ENCODE measurements around the gene HMG20A. TPM values are rescaled to one million over a fixed set of nuclear protein-coding genes. Genes with fewer than 3 reads are reported as not detected.

HMG20A gene
- total and polyA plus RNA-seq, 8 donors, result 7.8 to 20.5 (median 12.9) TPM

GRCh38 chr15:77426871-77427270, 6.2 kb downstream of the HMG20A start:
- no peak overlapping the region for H3K27ac ChIP-seq
- H3K4me3 ChIP-seq, result no peak overlapping the region
- DNase-seq (no peak), FAIRE-seq (no peak), ATAC-seq (no peak)
- peaks cover 0 to 30% (median 19%) of the 10 kb centered on the region in 3 donors for H3K4me1 ChIP-seq
- H3K9me3 ChIP-seq, result no peaks in the 10 kb centered on the region
- no peaks in the 10 kb centered on the region for H3K36me3 ChIP-seq
- TF ChIP-seq CTCF (IDR thresholded peaks at IDR 0.05), result no peak
- no peaks in the 10 kb centered on the region for H3K27me3 ChIP-seq
- WGBS, 2 donors, result 95 to 96% methylated on average over 1 of the region's 1 CpG
- intact Hi-C loops (cut with DNase I), result loop anchor here in 1 of 3 donors (10.0 kb wide), 1 partner anchor 68 kb away; no protein-coding TSS in a partner anchor

GRCh38 chr15:77430213-77430612, 9.5 kb downstream of the HMG20A start:
- Histone ChIP-seq H3K4me3 (no peak overlapping the region), H3K4me1 (peaks cover 0 to 9% (median 0%) of the 10 kb centered on the region in 3 donors), H3K9me3 (no peaks in the 10 kb centered on the region), H3K27me3 (no peaks in the 10 kb centered on the region), H3K27ac (no peak overlapping the region), H3K36me3 (no peaks in the 10 kb centered on the region)
- ATAC-seq (no peak), DNase-seq (no peak), FAIRE-seq (no peak)
- TF ChIP-seq CTCF (IDR thresholded peaks at IDR 0.05), result no peak
- 73 to 79% methylated on average over 2 of the region's 2 CpGs for WGBS, 2 donors
- intact Hi-C loops (cut with DNase I), result no loop called here

- 93 to 95% methylated on average over 2 of the region's 2 CpGs for WGBS, 2 donors
- Histone ChIP-seq H3K4me1 (peaks cover 0 to 4% (median 0%) of the 10 kb centered on the region in 3 donors), H3K4me3 (no peak overlapping the region), H3K9me3 (no peaks in the 10 kb centered on the region), H3K27me3 (no peaks in the 10 kb centered on the region), H3K36me3 (no peaks in the 10 kb centered on the region), H3K27ac (no peak overlapping the region)
- ATAC-seq (no peak), FAIRE-seq (no peak), DNase-seq (no peak)
- no peak for TF ChIP-seq CTCF (IDR thresholded peaks at IDR 0.05)
- intact Hi-C loops (cut with DNase I), result no loop called here
Measured at GRCh38 chr15:77430652-77431051, 10.0 kb downstream of the HMG20A start.

GRCh38 chr15:77436822-77437221, 16.1 kb downstream of the HMG20A start:
- Histone ChIP-seq H3K9me3 (no peaks in the 10 kb centered on the region), H3K36me3 (no peaks in the 10 kb centered on the region), H3K4me3 (no peak overlapping the region), H3K27ac (no peak overlapping the region), H3K27me3 (no peaks in the 10 kb centered on the region), H3K4me1 (peaks cover 6 to 16% (median 11%) of the 10 kb centered on the region in 3 donors)
- no peak for DNase-seq
- no peak for FAIRE-seq
- TF ChIP-seq CTCF (IDR thresholded peaks at IDR 0.05), result no peak
- no peak for ATAC-seq
- intact Hi-C loops (cut with DNase I), result no loop called here
- 95 to 96% methylated on average over 2 of the region's 2 CpGs for WGBS, 2 donors

- H3K4me3 ChIP-seq, result no peak overlapping the region
- no peak for FAIRE-seq
- H3K27me3 ChIP-seq, result no peaks in the 10 kb centered on the region
- WGBS, 2 donors, result 91 to 94% methylated on average over 4 of the region's 4 CpGs
- H3K27ac ChIP-seq, result no peak overlapping the region
- no peak for ATAC-seq
- no peak for TF ChIP-seq CTCF (IDR thresholded peaks at IDR 0.05)
- no peaks in the 10 kb centered on the region for H3K36me3 ChIP-seq
- no peak for DNase-seq
- H3K9me3 ChIP-seq, result no peaks in the 10 kb centered on the region
- H3K4me1 ChIP-seq, result peaks cover 6 to 19% (median 15%) of the 10 kb centered on the region in 3 donors
- intact Hi-C loops (cut with DNase I), result no loop called here
Measured at GRCh38 chr15:77437264-77437663, 16.6 kb downstream of the HMG20A start.
